Measurements from ENCODE around the gene CRYGD. TPM values are rescaled to one million over a fixed set of nuclear protein-coding genes. Genes with fewer than 3 reads are reported as not detected.

Gene CRYGD
- total and polyA plus RNA-seq, 2 donors (not counting 3 experiments of a cell fraction or from before 2014, with no cell fraction given), result not detected

DNA sequence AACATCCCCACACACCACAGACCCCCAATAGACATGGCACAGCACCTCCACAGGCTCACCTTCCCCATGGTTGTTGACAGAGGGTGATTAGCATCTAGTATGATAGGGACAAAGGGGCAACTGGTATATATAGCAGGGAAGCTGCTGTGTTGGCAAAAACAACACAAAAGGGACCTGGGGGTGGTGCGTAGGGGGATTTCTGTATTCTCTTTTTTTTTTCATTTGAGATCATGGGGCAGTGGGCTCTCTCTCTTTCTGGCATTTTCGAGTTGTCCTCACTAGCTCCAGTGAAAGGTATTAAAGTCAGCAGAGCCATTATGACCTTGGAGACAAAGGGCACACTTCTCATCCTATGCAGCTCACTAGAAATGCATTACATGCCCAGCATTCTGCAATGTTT is 39.2 kb upstream of the CRYGD start, which contains the start of gene CRYGA:
Gene CRYGA, minus strand, starts transcription at position 101 of the 400 bp plus-strand sequence. Its CDS starts 33 bp downstream, at position 68.
- H4K20me1 ChIP-seq (replicated peaks; ENCODE audit: control insufficient read depth, extremely low read depth, insufficient read depth, low read length), result no peaks in the 10 kb centered on the region
- CTCF ChIA-PET, result interaction anchor here (0.8 kb wide), 1 partner anchor 12 kb away, joined by 3 read pairs; no protein-coding TSS in a partner anchor
- POLR2A ChIA-PET, result no interaction called here
- no peaks in the 10 kb centered on the region for H3K36me3 ChIP-seq (ENCODE audit: control insufficient read depth in 2 of 2, extremely low read depth in 1 of 2, insufficient read depth in 2 of 2, low read length in 2 of 2)
- H2AFZ ChIP-seq (ENCODE audit: low read depth, low read length), result no peak within 1 kb of the TSS
- DNase-seq (ENCODE audit: low read depth, low spot score) (no peak), FAIRE-seq (no peak)
- no peaks in the 10 kb centered on the region for H3K9me3 ChIP-seq (replicated peaks; ENCODE audit: control insufficient read depth, insufficient read depth, low read length)
- no peak for TF ChIP-seq JUN (IDR thresholded peaks at IDR 0.05; ENCODE audit: borderline replicate concordance, insufficient read depth, insufficient read length, low read depth)
- no peak for TF ChIP-seq MYC (IDR thresholded peaks at IDR 0.05; ENCODE audit: low read depth, low read length)
- no peak for TF ChIP-seq POLR2A (IDR thresholded peaks at IDR 0.05; ENCODE audit: low read depth, low read length)
- no peak for TF ChIP-seq GATA2 (IDR thresholded peaks at IDR 0.05; ENCODE audit: insufficient read depth, insufficient read length, low read depth, low read length)
- TF ChIP-seq FOS (IDR thresholded peaks at IDR 0.05; ENCODE audit: borderline replicate concordance, insufficient read depth, low read length), result no peak
- TF ChIP-seq EZH2 (IDR thresholded peaks at IDR 0.05; ENCODE audit: borderline replicate concordance, low read depth, low read length, severe bottlenecking), result no peak
- TF ChIP-seq, protein P1, sequence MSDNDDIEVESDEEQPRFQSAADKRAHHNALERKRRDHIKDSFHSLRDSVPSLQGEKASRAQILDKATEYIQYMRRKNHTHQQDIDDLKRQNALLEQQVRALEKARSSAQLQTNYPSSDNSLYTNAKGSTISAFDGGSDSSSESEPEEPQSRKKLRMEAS (IDR thresholded peaks at IDR 0.05; ENCODE audit: insufficient read depth, insufficient read length), result no peak
- TF ChIP-seq POLR2AphosphoS5 (IDR thresholded peaks at IDR 0.05; ENCODE audit: insufficient read depth, low read depth, low read length), result no peak
- no peak for TF ChIP-seq CTCF (IDR thresholded peaks at IDR 0.05; ENCODE audit: extremely low read depth in 1 of 2, insufficient read depth in 1 of 2, low read depth in 1 of 2, low read length in 2 of 2)
- no peaks in the 10 kb centered on the region for H3K79me2 ChIP-seq (ENCODE audit: control insufficient read depth, insufficient read depth, low read length)
- H3K4me1 ChIP-seq (ENCODE audit: control insufficient read depth, extremely low read depth, insufficient read depth, low read length), result no peaks in the 10 kb centered on the region
- no peaks in the 10 kb centered on the region for H3K9me1 ChIP-seq (replicated peaks; ENCODE audit: control insufficient read depth, extremely low read depth, insufficient read depth, low read length)
- no peak within 1 kb of the TSS for H3K27ac ChIP-seq (ENCODE audit: insufficient read depth, low read depth, low read length)
- no peak within 1 kb of the TSS for H3K9ac ChIP-seq (replicated peaks; ENCODE audit: extremely low read depth, insufficient read depth, low read length)
- intact Hi-C loops (cut with micrococcal nuclease), result no loop called here
- H3K4me2 ChIP-seq (ENCODE audit: insufficient read depth, low read length), result no peak within 1 kb of the TSS
- H3K4me3 ChIP-seq (replicated peaks in 1 of 3; ENCODE audit: insufficient read depth in 1 of 3, low read depth in 1 of 3, low read length in 3 of 3), result no peak within 1 kb of the TSS
- dilution Hi-C loops (cut with MboI; ENCODE audit: extremely low pct_ligation_motif_present, low sequenced_read_pairs), result no loop called here
- H3K27me3 ChIP-seq (ENCODE audit: control insufficient read depth in 2 of 2, insufficient read depth in 2 of 2, low read length in 2 of 2), result peaks cover 0 to 5% of the 10 kb centered on the region in 2 experiments
- no TSS peak for BruUV-seq (replicated peaks)

Data from endothelial cell of umbilical vein (primary cell).